Measurements from ENCODE around the gene NCOR2. TPM values are rescaled to one million over a fixed set of nuclear protein-coding genes. Genes with fewer than 3 reads are reported as not detected.

NCOR2 gene
- total and polyA plus RNA-seq, 2 of the 8 experiments (the other 6 are each of a cell fraction or from before 2014, with no cell fraction given): 14.8 to 275 TPM

- no peak overlapping the region for H2AK5ac ChIP-seq (ENCODE audit: low read depth, low read length)
- no peaks in the 10 kb centered on the region for H3K27me3 ChIP-seq (replicated peaks in 1 of 4; ENCODE audit: control insufficient read depth in 3 of 4, extremely low read depth in 1 of 4, insufficient read depth in 3 of 4, low read length in 3 of 4)
- H3K79me1 ChIP-seq (ENCODE audit: low read depth, low read length): peaks cover 26% of the 10 kb centered on the region
- CTCF ChIA-PET (ENCODE audit: partially characterized antibody): interaction anchor here (1.2 to 1.4 kb wide), 2 partner anchors 15 to 17 kb away, joined by 3 to 4 read pairs; no protein-coding TSS in a partner anchor
- H2BK120ac ChIP-seq (replicated peaks; ENCODE audit: low read depth, low read length): no peak overlapping the region
- H2BK15ac ChIP-seq (ENCODE audit: low read length): no peak overlapping the region
- no peak overlapping the region; the same call in 1 of the 2 replicates for H2BK5ac ChIP-seq (ENCODE audit: low read depth, low read length)
- H4K8ac ChIP-seq (ENCODE audit: extremely low read depth, insufficient read depth, low read length): no peak overlapping the region
- H3K4me2 ChIP-seq (ENCODE audit: insufficient read depth in 1 of 2, low read depth in 2 of 2, low read length in 2 of 2): no peak overlapping the region
- no peak overlapping the region for H3K23ac ChIP-seq (ENCODE audit: insufficient read length)
- no peak overlapping the region for H3K14ac ChIP-seq (ENCODE audit: insufficient read length)
- peak overlapping the region; percentile 52 for H4K91ac ChIP-seq (replicated peaks; ENCODE audit: insufficient read length, low read length)
- no peak overlapping the region for H2BK20ac ChIP-seq (ENCODE audit: low read length)
- peaks cover 59 to 100% of the 10 kb centered on the region in 2 experiments for H3K79me2 ChIP-seq (ENCODE audit: control insufficient read depth in 1 of 2, insufficient read depth in 2 of 2, low read length in 2 of 2)
- no peak overlapping the region for H2BK12ac ChIP-seq (ENCODE audit: low read depth, low read length)
- no peaks in the 10 kb centered on the region for H3K23me2 ChIP-seq (ENCODE audit: low read depth, low read length)
- no peak overlapping the region for H3K9ac ChIP-seq (replicated peaks in 1 of 4; ENCODE audit: extremely low read depth in 1 of 4, low read depth in 3 of 4, low read length in 3 of 4)
- POLR2A ChIA-PET (ENCODE audit: partially characterized antibody): no interaction called here
- no peak overlapping the region for H3K27ac ChIP-seq (ENCODE audit: low read depth, low read length)
- H3K36me3 ChIP-seq (ENCODE audit: control insufficient read depth in 2 of 4, insufficient read depth in 4 of 4, low read length in 3 of 4): peaks cover 0 to 3% (median 0%) of the 10 kb centered on the region in 4 experiments; a peak in 2 of 8 replicates
- H4K20me1 ChIP-seq (replicated peaks in 1 of 2; ENCODE audit: control insufficient read depth in 1 of 2, insufficient read depth in 2 of 2, low read length in 2 of 2): peaks cover 31 to 51% of the 10 kb centered on the region in 2 experiments
- H3K56ac ChIP-seq (replicated peaks; ENCODE audit: insufficient read length, low read depth, low read length): no peak overlapping the region
- FAIRE-seq (no peak), DNase-seq (ENCODE audit: low read depth in 1 of 2, low spot score in 2 of 2) (no peak)
- H3K9me3 ChIP-seq (ENCODE audit: insufficient read depth in 2 of 2, low read depth in 1 of 2, low read length in 1 of 2): no peaks in the 10 kb centered on the region
- H2AFZ ChIP-seq (ENCODE audit: low read length): no peak overlapping the region
- H3K4me1 ChIP-seq (replicated peaks in 1 of 4; ENCODE audit: control insufficient read depth in 3 of 4, insufficient read depth in 4 of 4, low read length in 3 of 4): peaks cover 7 to 45% (median 25%) of the 10 kb centered on the region in 4 experiments
- H3K4ac ChIP-seq (replicated peaks; ENCODE audit: insufficient read length, low read depth, low read length): no peak overlapping the region
- WGBS, 2 experiments (ENCODE audit: extremely low coverage in 1 of 2, insufficient coverage in 1 of 2, insufficient read length in 1 of 2, insufficient replicate concordance in 2 of 2, low coverage in 1 of 2, low lambda C conversion rate in 2 of 2, missing lambda C conversion rate in 1 of 2): 87% methylated on average over 24 of the region's 24 CpGs; no CpG with 5 or more reads in 1 of the 2 experiments
- no peak overlapping the region for H3K4me3 ChIP-seq (ENCODE audit: extremely low read depth in 1 of 4, insufficient read depth in 2 of 4, low read depth in 3 of 4, low read length in 4 of 4)
- H3K18ac ChIP-seq (ENCODE audit: extremely low read depth, low read length): no peak overlapping the region
- no peak overlapping the region for H4K5ac ChIP-seq (ENCODE audit: insufficient read length, low read depth, low read length)
- TF ChIP-seq SUZ12 (IDR thresholded peaks at IDR 0.05; ENCODE audit: low read length) (no peak), POLR2A (IDR thresholded peaks at IDR 0.05; ENCODE audit: control extremely low read depth in 1 of 2, low read depth in 2 of 2, low read length in 2 of 2) (no peak), CEBPB (IDR thresholded peaks at IDR 0.05; ENCODE audit: low read depth, low read length) (no peak), TBP (IDR thresholded peaks at IDR 0.05; ENCODE audit: low read depth, low read length) (no peak), E2F6 (IDR thresholded peaks at IDR 0.05) (no peak), RXRA (IDR thresholded peaks at IDR 0.05; ENCODE audit: insufficient read depth, low read depth, low read length) (no peak), POU5F1 (IDR thresholded peaks at IDR 0.05; ENCODE audit: low read depth, low read length) (no peak), POLR2AphosphoS5 (IDR thresholded peaks at IDR 0.05; ENCODE audit: low read depth, low read length) (no peak), ASH2L (IDR thresholded peaks at IDR 0.05; ENCODE audit: low read length) (no peak), TCF12 (IDR thresholded peaks at IDR 0.05; ENCODE audit: low read depth, low read length) (no peak), KDM4A (IDR thresholded peaks at IDR 0.05; ENCODE audit: low read depth, low read length, severe bottlenecking) (no peak), NRF1 (IDR thresholded peaks at IDR 0.05; ENCODE audit: low read depth, low read length) (no peak), CBX8 (IDR thresholded peaks at IDR 0.05; ENCODE audit: borderline replicate concordance, low read depth, low read length) (no peak)
- TF ChIP-seq, protein P1, sequence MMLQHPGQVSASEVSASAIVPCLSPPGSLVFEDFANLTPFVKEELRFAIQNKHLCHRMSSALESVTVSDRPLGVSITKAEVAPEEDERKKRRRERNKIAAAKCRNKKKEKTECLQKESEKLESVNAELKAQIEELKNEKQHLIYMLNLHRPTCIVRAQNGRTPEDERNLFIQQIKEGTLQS (IDR thresholded peaks at IDR 0.05; ENCODE audit: insufficient read depth, low read depth, low read length): no peak
These were observed 18.5 kb downstream of the NCOR2 start for GRCh38 chr12:124548854-124549378.

Data from H1 (cell line).